Endothelial cell of umbilical vein (primary cell): ENCODE results near the gene SPACA7. TPM values are rescaled to one million over a fixed set of nuclear protein-coding genes. Genes with fewer than 3 reads are reported as not detected.

Experiments used
- BruUV-seq: library from RNA; stranded (reverse); fragments of 400-500 nt; replicated peaks from 2 replicates; lab custom pipeline; 2021; lab: Mats Ljungman, UMichigan
- CTCF ChIA-PET: fragments of 300-600, 350-600 bp; sonication (Branson Sonifier 250); formaldehyde crosslinking; loops from one replicate; lab custom pipeline; 2021; ENCODE audit warnings: antibody characterized with exemption, inconsistent platforms; lab: Charles Lee
- POLR2A ChIA-PET: fragments of 300-600, 350-600 bp; sonication (Branson Sonifier 250); formaldehyde crosslinking; loops from one replicate; lab custom pipeline; 2021; ENCODE audit warnings: antibody characterized with exemption, inconsistent platforms; lab: Charles Lee
- DNase-seq: peaks from one replicate; pipeline ENCODE4 v3.0.0-alpha.2; 2011; ENCODE audit warnings: low read depth, low spot score
- FAIRE-seq: peaks from 2 replicates; lab custom pipeline; 2011; peaks lifted over from hg19 to GRCh38; lab: Jason Lieb, UNC
- H2AFZ ChIP-seq: 2 replicates; pipeline ENCODE4 v1.6.0; 2012; ENCODE audit warnings: low read depth, low read length, control low read depth, inconsistent platforms
- H3K27ac ChIP-seq: 2 replicates; pipeline ENCODE4 v1.5.1; 2011; ENCODE audit warnings: low read depth, mild to moderate bottlenecking, control low read depth, low read length, moderate library complexity; ENCODE audit not compliant: insufficient read depth
- H3K27me3 ChIP-seq, 2 experiments: 2 replicates each; pipeline versions ENCODE4 v1.6.0 to v1.6.1; 2011; ENCODE audit warnings: low read length in 2 of 2, mixed read lengths in 1 of 2; ENCODE audit not compliant: control insufficient read depth in 2 of 2, insufficient read depth in 2 of 2
- H3K36me3 ChIP-seq, 2 experiments: 2 replicates in 1 of 2; 3 replicates in 1 of 2; pipeline ENCODE4 v1.5.1; 2011; ENCODE audit warnings: low read length in 2 of 2, mild to moderate bottlenecking in 1 of 2, moderate library complexity in 1 of 2; ENCODE audit not compliant: control insufficient read depth in 2 of 2, insufficient read depth in 2 of 2; ENCODE audit errors: extremely low read depth in 1 of 2
- H3K4me1 ChIP-seq: 3 replicates; pipeline ENCODE4 v1.5.1; 2011; ENCODE audit warnings: mild to moderate bottlenecking, low read length; ENCODE audit not compliant: control insufficient read depth, insufficient read depth; ENCODE audit errors: extremely low read depth
- H3K4me2 ChIP-seq: 2 replicates; pipeline ENCODE4 v1.6.1; 2011; ENCODE audit warnings: low read length, control low read depth, mixed read lengths; ENCODE audit not compliant: insufficient read depth
- H3K4me3 ChIP-seq, 3 experiments: fragments of 200-600 bp in 1 of 3; sonication (generic), shearing (Covaris generic) in 1 of 3; replicated peaks in 1 of 3; 2 replicates each; pipeline ENCODE4 v1.5.1; 2011 to 2016; ENCODE audit warnings: control low read depth in 3 of 3, low read length in 3 of 3, mild to moderate bottlenecking in 2 of 3, inconsistent platforms in 1 of 3, low read depth in 1 of 3, moderate library complexity in 1 of 3; ENCODE audit not compliant: insufficient read depth in 1 of 3
- H3K79me2 ChIP-seq: 2 replicates; pipeline ENCODE4 v1.6.0; 2012; ENCODE audit warnings: low read length, inconsistent platforms; ENCODE audit not compliant: control insufficient read depth, insufficient read depth
- H3K9ac ChIP-seq: replicated peaks from 2 replicates; pipeline ENCODE3; 2011; ENCODE audit warnings: low read length, control low read depth; ENCODE audit not compliant: insufficient read depth; ENCODE audit errors: extremely low read depth
- H3K9me1 ChIP-seq: replicated peaks from 3 replicates; pipeline ENCODE4 v1.6.0; 2011; ENCODE audit warnings: mild to moderate bottlenecking, low read length; ENCODE audit not compliant: control insufficient read depth, insufficient read depth; ENCODE audit errors: extremely low read depth
- H3K9me3 ChIP-seq: replicated peaks from 2 replicates; pipeline ENCODE4 v1.5.1; 2012; ENCODE audit warnings: low read length, inconsistent platforms; ENCODE audit not compliant: control insufficient read depth, insufficient read depth
- H4K20me1 ChIP-seq: replicated peaks from 2 replicates; pipeline ENCODE3; 2011; ENCODE audit warnings: mild to moderate bottlenecking, low read length; ENCODE audit not compliant: control insufficient read depth, insufficient read depth; ENCODE audit errors: extremely low read depth
- CTCF ChIP-seq, 2 donors: IDR thresholded peaks; 1 replicate in 1 of 2; 2 replicates in 1 of 2; pipeline ENCODE4 v1.5.1; 2011; ENCODE audit warnings: low read length in 2 of 2, mild to moderate bottlenecking in 2 of 2, moderate library complexity in 2 of 2, control low read depth in 1 of 2, inconsistent platforms in 1 of 2, low read depth in 1 of 2; ENCODE audit not compliant: insufficient read depth in 1 of 2; ENCODE audit errors: extremely low read depth in 1 of 2
- EZH2 ChIP-seq: IDR thresholded peaks from 2 replicates; pipeline ENCODE4 v1.6.1; 2012; ENCODE audit warnings: borderline replicate concordance, low read depth, mild to moderate bottlenecking, moderate library complexity, low read length, inconsistent platforms; ENCODE audit not compliant: severe bottlenecking
- FOS ChIP-seq: IDR thresholded peaks from 2 replicates; pipeline ENCODE4 v1.6.1; 2011; ENCODE audit warnings: mild to moderate bottlenecking, low read length, moderate library complexity, borderline replicate concordance; ENCODE audit not compliant: insufficient read depth
- GATA2 ChIP-seq: IDR thresholded peaks from 2 replicates; pipeline ENCODE4 v1.7.0; 2011; ENCODE audit warnings: low read depth, mild to moderate bottlenecking, moderate library complexity, mixed read lengths, low read length; ENCODE audit not compliant: insufficient read length, insufficient read depth
- JUN ChIP-seq: IDR thresholded peaks from 2 replicates; pipeline ENCODE4 v1.6.1; 2011; ENCODE audit warnings: borderline replicate concordance, low read depth; ENCODE audit not compliant: insufficient read length, insufficient read depth
- MAX ChIP-seq: IDR thresholded peaks from 2 replicates; pipeline ENCODE4 v1.6.1; 2011; ENCODE audit not compliant: insufficient read depth, insufficient read length
- MYC ChIP-seq: IDR thresholded peaks from one replicate; pipeline ENCODE4 v1.6.1; 2011; ENCODE audit warnings: mild to moderate bottlenecking, low read depth, low read length
- POLR2A ChIP-seq: IDR thresholded peaks from 2 replicates; pipeline ENCODE4 v1.6.1; 2012; ENCODE audit warnings: low read depth, mild to moderate bottlenecking, control low read depth, low read length
- POLR2AphosphoS5 ChIP-seq: IDR thresholded peaks from 2 replicates; pipeline ENCODE4 v1.6.1; 2012; ENCODE audit warnings: low read depth, mild to moderate bottlenecking, control low read depth, low read length, moderate library complexity; ENCODE audit not compliant: insufficient read depth
- dilution Hi-C: fragments of 300-500 bp; cut with MboI; formaldehyde crosslinking; loops from one replicate; pipeline ENCODE4 v1.15.0; 2019; ENCODE audit warnings: low sequenced_read_pairs; ENCODE audit not compliant: extremely low pct_ligation_motif_present
- intact Hi-C: fragments of 100-400 bp; cut with micrococcal nuclease; formaldehyde crosslinking; loops from one replicate; pipeline ENCODE4 v1.10.0; 2022
- polyA plus RNA-seq, 4 experiments: library from polyadenylated mRNA; depleted of rRNA in 3 of 4; stranded (reverse) in 3 of 4; unstranded in 1 of 4; fragments of >200 nt; gene quantifications; 2 replicates each; pipeline versions ENCODE4 v1.2.1 to v1.2.3, GENCODE V29; 2011 to 2012; ENCODE audit warnings: missing spikeins in 1 of 4
- total RNA-seq: library from RNA; stranded (reverse); gene quantifications from 2 replicates; pipeline ENCODE4 v1.2.3, GENCODE V29; 2021

Gene SPACA7
- total and polyA plus RNA-seq, 2 donors (not counting 3 experiments of a cell fraction or from before 2014, with no cell fraction given), result not detected

GRCh38 chr13:112453207-112453829 lies 77.2 kb downstream of the SPACA7 start:
- DNase-seq, result no peak
- Histone ChIP-seq H3K9ac (no peak overlapping the region), H4K20me1 (no peaks in the 10 kb centered on the region), H3K9me1 (no peaks in the 10 kb centered on the region), H3K27me3 (no peaks in the 10 kb centered on the region), H3K9me3 (no peaks in the 10 kb centered on the region), H3K4me2 (no peak overlapping the region), H3K4me1 (no peaks in the 10 kb centered on the region), H3K79me2 (no peaks in the 10 kb centered on the region), H3K27ac (no peak overlapping the region), H3K36me3 (no peaks in the 10 kb centered on the region), H2AFZ (no peak overlapping the region), H3K4me3 (no peak overlapping the region)
- no TSS peak for BruUV-seq
- ChIA-PET CTCF (interaction anchor here (1.5 kb wide), 1 partner anchor 9 kb away, joined by 5 read pairs; no protein-coding TSS in a partner anchor), POLR2A (no interaction called here)
- dilution Hi-C loops, result no loop called here
- FAIRE-seq, result no peak
- intact Hi-C loops, result no loop called here
- TF ChIP-seq GATA2, result no peak
- no peak for TF ChIP-seq EZH2
- TF ChIP-seq JUN, result no peak

GRCh38 chr13:112453874-112454647 lies 77.9 kb downstream of the SPACA7 start:
- Histone ChIP-seq H3K9ac (no peak overlapping the region), H3K79me2 (no peaks in the 10 kb centered on the region), H3K27me3 (no peaks in the 10 kb centered on the region), H3K36me3 (no peaks in the 10 kb centered on the region), H3K4me3 (no peak overlapping the region), H3K4me2 (no peak overlapping the region), H3K27ac (no peak overlapping the region), H3K4me1 (no peaks in the 10 kb centered on the region), H3K9me1 (no peaks in the 10 kb centered on the region), H2AFZ (no peak overlapping the region), H4K20me1 (no peaks in the 10 kb centered on the region), H3K9me3 (no peaks in the 10 kb centered on the region)
- no TSS peak for BruUV-seq
- CTCF ChIA-PET, result interaction anchor here (1.5 kb wide), 1 partner anchor 10 kb away, joined by 5 read pairs; no protein-coding TSS in a partner anchor
- DNase-seq, result no peak
- POLR2A ChIA-PET, result no interaction called here
- TF ChIP-seq JUN, result no peak
- no peak for TF ChIP-seq POLR2A
- no peak for TF ChIP-seq MAX
- TF ChIP-seq MYC, result no peak
- TF ChIP-seq POLR2AphosphoS5, result no peak
- TF ChIP-seq GATA2, result no peak
- TF ChIP-seq CTCF (IDR thresholded peaks at IDR 0.05; ENCODE audit: extremely low read depth in 1 of 2, insufficient read depth in 1 of 2, low read depth in 1 of 2, low read length in 2 of 2), result no peak
- no peak for TF ChIP-seq FOS
- TF ChIP-seq EZH2, result no peak
- intact Hi-C loops, result no loop called here
- dilution Hi-C loops, result no loop called here
- FAIRE-seq, result no peak
